GM12891 (cell line): ENCODE data around the gene CCDC50.

Experiments
- PAX5 ChIP-seq: IDR thresholded peaks from 2 replicates; pipeline ENCODE4 v1.6.1; 2011; ENCODE audit warnings: low read length, moderate library complexity, mild to moderate bottlenecking; ENCODE audit not compliant: insufficient read depth, severe bottlenecking
- POLR2A ChIP-seq: IDR thresholded peaks from 2 replicates; pipeline ENCODE4 v1.6.1; 2011; ENCODE audit warnings: low read depth, low read length, control low read depth
- POLR2AphosphoS5 ChIP-seq: IDR thresholded peaks from 2 replicates; pipeline ENCODE4 v1.6.1; 2011; ENCODE audit warnings: low read depth, low read length, control low read depth
- SPI1 ChIP-seq: IDR thresholded peaks from 2 replicates; pipeline ENCODE4 v1.6.1; 2011; ENCODE audit warnings: low read depth, low read length, control low read depth
- TAF1 ChIP-seq: IDR thresholded peaks from 2 replicates; pipeline ENCODE4 v1.6.1; 2011; ENCODE audit warnings: low read depth, low read length, control low read depth

GRCh38 chr3:191302451-191302850 lies 26.7 kb upstream of the CCDC50 start:
- TF ChIP-seq POLR2A (no peak), TAF1 (no peak), SPI1 (no peak), POLR2AphosphoS5 (no peak), PAX5 (no peak)
